HG03520 (cell line): ENCODE data around the gene FGGY.
"Not testable (repeated sequence)": the region's sequence is repeated elsewhere in the genome, so short reads cannot be mapped to it uniquely, and the experiment has no call there.

Experiments
- ATAC-seq: cut with Tn5 transposase; IDR thresholded peaks from one replicate; pipeline ENCODE4 v1.9.1; 2021; ENCODE audit warnings: mild to moderate bottlenecking, moderate library complexity; ENCODE audit not compliant: unreplicated experiment

The FGGY gene

DNA sequence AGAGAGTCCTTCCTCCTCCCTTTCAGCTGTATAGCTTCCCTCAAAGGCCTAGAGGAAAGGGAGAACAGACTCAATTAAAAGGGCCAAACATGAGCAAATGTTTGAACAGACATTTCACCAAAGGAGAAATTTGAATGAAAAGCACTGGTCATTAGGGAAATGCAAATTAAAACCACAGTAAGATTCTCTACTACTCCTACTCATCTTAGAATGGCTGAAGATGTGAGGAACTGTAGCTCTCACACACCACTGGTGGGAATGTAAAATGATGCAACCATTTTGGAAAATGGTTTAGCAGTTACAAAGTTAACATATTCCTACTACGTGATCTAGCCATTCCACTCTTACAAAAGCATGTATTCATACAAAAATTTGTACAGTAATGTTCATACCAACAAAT, 264.9 kb downstream of the FGGY start:
- no peak for ATAC-seq

DNA sequence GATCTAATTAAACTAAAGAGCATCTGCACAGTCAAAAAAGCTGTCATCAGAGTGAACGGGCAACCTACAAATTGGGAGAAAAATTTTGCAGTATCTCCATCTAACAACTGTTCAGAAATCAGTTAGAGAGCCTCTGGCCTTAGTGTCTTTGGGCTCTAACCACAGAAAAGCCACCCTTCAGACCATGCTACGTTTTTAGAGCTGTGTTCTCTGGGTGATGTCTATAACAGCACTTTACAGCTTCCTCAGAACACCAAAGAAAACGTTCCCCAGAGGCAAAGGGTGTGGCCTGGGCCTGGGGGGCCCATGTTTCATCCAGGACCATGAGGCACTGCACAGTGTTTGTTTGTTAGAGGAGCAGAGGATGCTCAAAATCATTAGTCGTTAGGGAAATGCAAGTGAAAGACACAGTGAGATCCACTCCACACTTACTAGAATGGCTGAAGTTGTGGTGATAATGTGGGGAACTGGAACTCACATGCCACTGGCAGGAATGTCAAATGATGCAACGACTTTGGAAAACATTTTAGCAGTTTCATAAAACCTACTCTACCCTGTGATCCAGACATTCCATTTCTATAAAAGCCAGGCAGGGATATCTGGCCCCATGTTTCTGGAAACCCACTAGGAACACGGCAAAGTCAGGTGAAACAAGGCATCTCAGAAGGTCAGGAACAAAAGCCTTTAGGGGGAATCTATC, 267.4 kb downstream of the FGGY start:
- ATAC-seq: no peak

DNA sequence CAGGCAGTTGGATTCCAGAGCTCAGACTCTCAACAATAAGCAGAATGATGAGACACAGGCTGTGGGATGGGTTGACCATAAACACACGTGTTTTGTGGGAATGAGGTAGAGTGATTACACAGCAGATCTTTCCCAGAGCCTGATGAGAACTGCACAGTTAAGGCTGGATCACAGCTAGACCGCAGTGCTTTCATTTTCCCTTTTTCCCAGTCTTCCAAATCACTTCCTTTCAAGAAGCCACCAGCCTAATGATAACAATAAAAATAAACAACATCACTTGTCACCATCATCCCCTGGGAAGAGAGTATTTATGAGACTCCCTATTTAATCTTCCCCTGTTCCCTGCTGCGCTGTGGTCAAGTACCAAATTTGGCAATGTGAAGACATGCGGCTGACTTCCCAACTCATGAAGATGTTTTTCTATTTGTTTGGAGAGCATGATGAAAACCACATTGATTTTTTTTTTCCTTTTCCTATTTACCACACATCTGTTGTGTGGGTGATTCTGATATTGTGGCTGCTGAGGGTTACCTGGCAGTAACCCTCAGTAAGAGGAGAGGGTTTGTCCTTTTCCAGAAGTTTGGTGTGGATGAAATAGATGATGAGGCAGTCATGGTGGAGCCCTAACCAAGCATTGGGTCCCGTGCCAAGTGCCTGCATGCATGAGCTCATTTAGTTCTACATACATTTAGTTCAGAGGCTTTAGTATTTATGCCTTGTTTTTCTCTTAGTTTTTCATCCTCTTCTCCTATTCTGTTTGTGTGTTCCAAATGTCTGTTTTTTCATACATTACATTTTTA, 268.9 kb downstream of the FGGY start:
- ATAC-seq: no peak

DNA sequence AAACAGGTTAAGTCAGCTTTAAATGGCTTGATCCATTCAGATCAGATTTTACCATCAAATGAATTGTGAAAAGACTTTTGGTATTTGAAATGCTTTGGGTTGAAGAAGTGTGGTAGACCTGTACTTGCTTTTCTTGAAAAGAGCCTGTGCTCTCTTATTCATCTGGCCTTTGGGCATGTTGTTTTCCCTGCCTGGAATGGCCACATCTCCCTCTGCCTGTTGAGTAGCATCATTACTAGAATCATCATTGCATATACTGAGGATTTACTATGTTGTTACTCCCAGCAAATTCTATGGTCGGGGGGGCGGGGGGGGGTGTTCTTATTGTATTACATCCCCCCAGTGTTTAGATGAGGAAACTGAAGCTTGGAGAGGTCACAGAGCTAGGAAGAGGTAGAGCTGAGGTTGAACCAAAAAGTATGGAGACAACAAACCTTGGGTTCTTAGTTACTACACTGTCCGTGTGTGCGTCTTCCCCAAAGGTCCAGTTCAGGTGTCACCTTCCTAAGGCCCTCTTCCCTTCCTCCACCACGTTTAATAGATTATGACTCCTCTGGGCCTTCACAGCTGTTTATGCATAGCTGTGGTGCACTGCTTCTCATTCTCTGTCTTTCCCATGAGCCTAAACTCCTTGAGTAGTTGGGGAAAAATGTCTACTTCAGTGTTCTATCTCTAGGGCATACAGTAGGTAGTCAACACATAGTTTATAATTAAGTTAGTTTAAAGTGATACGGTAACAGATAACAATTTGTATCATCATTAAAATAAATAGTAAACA, 271.5 kb downstream of the FGGY start:
- ATAC-seq: no peak

DNA sequence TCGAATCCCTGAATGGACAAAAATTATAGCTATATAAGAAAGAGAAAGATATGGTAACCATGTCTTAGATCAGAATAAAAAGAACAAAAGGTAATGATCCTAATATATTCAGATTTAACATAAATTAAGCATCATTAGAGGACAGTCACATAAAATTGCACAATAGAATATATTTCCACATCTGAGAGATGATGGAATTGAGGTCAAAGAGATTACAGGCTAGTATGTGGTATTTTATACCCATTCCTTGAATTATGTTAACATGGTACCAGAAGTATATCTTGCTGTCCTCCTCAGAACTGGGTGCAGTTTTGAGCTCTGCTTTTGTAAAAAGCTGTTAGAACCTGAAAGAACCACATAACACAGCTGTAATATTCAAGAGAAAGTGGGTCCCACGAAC, 272.3 kb downstream of the FGGY start:
- no peak for ATAC-seq

DNA sequence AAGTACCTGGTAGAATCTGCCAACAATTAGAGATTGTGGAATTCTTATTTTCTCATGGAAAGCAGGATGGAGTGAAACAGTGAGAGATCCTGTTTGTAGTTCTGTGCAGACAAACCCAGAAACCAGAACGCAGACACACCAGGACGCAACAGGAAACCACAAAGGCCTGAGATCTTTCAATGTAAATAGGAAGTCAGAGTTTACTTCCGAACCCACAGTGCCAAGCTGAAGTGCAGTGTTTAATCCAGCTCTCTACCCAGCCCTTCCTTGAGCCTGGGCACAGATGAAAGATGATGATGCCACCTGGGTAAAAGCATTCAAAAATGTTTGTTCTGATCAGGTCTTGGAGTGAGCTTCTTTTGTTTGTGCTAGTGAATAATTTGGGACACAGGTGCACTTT, 273.6 kb downstream of the FGGY start:
- ATAC-seq: no peak

DNA sequence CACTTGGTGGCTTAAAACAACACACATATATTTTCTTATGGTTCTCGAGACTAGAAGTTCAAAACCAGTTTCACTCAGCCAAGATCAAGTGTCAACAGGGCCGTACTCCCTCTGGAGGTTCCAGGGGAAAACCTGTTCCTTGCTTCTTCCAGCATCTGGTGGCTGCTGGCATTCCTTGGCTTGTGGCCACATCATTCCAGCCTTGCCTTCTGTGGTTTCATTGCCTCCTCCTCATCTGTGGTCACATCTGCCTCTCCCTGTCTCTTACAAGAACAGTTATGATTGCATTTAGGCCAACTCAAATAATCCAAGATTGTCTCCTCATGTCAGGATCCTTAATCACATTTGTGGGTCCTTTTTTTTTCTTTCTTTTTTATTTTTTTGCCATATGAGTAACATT, 277.2 kb downstream of the FGGY start:
- ATAC-seq: no peak

DNA sequence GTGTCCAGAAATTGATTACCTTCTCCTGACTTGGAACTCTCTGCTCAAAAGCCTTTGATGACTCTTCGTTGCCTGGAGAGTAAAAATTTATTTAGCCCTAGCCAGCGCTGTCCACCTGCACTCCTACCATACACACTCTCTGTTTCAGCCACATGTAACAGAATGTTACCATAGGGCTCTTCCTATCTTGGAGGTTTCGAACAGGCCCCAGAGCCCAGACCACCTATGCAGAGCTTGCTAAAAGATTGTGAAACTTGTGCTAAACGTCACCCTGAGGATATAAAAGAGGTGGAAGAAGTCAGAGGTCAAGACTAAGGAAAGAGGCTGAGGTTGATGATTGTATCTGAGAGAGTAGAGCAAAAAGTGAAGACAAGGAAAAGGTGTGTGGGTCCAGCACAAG, 280.9 kb downstream of the FGGY start:
- ATAC-seq: no peak

DNA sequence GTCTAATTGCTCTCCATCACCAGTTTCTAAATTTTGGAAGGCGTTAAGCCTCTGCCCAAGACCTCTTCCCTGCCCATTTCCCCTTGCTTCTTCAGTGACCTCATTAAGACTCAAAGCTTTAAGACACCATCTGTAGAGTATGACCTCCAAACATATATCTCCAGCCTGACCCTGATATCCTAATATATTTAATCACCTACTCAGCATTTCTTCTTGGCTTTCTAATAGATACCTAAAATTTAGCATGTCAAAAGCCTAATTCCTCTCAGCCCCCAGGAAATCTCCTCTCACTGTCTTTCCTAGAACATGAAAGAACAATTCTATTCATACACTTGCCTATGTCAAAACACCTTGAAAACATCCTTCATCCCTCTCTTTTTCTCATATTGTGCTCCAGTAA, 282.3 kb downstream of the FGGY start:
- ATAC-seq: no peak

DNA sequence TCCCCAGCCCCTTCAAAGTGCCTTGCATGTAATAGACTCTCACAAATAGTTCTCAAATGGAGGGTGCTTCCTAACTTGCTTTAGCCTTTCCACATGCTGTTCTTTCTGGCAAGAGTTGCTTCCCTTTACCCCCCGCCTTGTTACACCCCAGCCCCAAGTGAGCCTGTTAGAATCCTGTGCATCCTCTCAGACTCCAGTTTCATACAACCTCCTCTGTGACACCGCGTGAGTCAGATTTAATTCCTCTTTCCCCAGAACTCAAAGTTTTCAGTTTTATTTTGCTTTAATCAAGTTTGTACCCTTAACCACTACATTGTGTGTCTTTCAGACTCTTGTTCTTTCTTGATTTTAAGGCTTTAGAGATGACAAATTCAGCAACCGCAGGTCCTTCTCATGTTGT, 283.4 kb downstream of the FGGY start:
- ATAC-seq: no peak

DNA sequence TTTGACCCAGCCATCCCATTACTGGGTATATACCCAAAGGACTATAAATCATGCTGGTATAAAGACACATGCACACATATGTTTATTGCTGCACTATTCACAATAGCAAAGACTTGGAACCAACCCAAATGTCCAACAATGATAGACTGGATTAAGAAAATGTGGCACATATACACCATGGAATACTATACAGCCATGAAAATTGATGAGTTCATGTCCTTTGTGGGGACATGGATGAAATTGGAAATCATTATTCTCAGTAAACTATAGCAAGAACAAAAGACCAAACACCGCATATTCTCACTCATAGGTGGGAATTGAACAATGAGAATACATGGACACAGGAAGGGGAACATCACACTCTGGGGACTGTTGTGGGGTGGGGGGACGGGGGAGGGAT, 295.5 kb downstream of the FGGY start:
- not testable (repeated sequence) for ATAC-seq

DNA sequence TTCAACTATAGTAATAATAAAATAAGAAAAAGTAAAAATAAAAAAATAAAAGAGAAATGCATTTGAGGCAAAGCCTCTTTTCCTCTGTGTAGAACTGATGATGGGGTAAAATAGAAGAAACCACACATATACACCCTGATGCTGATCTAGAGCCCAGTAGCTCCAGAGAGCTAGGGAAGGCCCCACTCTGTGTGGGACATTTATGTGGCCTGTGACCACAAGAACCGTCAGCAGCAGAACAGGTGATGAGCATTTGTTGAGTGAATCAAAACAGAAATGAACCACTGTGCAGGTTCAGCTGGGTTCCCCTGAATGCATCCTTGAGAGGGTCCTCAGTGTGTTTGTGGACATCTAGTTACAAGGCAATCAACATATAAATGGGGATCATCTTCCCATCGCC, 296.0 kb downstream of the FGGY start:
- ATAC-seq: no peak

DNA sequence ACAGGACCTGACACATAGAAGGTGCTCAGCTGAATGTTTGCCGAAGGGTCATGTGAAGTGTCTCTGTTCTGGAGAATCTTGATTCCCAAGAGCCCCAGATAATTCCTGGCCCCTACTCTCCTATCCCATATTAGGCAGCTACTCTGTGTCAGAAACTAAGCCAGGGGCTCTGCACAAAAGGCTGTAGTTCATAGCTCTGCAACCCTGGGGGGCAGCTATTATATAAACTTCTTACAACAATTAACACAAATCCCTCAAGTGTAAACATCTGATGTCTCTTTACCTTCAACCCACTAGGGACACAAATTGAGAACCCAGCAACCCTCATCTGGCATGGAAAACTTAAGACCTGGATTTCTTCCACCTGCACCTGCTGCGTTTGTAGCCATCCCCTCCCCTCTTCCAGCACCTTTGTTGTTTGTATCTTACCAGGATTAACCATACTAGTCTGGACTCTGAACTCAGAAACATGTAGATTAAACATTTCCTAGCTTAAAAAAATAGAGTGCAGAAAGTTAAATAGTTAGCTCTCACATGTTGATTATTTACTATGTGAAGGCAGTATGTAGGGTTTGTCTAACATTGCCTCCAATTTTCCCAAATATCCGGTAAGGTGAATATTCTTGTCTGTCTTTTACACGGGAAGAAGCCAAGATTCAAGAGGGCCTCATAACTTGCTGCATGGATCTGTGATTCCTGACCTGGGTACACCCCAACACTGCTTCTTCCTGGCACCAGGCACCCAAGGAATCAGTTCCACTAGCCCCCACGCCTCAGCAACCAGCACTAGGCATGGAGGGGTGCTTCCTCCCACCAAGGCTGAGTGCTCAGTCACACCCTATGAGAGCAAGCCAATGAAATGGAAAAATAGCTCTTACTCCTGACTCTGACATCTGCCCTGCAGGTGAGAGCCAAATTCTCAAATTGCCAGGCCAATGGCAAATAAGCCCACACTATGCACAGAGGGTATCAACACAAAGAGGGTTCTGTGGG, 297.2 kb downstream of the FGGY start:
- no peak for ATAC-seq

DNA sequence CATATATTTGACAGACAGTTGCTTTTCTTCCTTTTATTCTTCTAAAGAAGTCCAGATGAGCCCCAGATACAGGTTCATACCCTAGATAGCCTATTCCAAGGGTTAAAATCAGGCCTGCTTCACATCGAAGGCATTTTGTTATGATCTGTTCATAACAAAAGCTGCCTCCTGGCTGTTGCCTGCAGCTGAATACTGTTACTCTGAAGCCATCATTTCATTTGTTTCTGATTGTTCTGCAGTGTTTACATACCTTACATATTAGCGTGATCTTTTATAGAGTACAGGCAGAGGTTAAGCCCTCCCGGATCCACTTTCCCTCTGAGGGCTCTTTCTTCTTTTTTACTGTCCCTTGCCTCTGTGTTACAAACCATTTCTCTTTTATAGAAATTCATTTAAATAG, 298.9 kb downstream of the FGGY start:
- no peak for ATAC-seq

DNA sequence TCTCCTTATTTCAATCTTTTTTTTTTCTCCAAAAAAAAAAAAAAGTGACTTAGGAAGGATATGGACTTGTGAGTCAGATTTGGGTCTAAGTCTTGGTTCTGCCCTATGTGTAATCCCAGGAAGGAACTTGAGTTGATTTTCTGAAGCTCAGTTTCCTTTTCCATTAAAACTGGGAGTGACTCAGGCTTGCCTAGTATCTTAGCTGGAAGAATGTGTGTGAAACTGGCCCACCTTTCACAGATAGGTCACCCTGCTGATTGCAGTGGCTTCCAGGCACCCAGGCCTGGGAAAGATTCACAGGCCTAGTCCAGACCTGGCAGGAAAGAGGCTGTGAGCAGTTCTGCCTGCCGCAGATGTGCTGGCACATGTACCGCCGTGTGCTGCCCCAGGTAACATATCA, 299.5 kb downstream of the FGGY start:
- ATAC-seq: no peak

DNA sequence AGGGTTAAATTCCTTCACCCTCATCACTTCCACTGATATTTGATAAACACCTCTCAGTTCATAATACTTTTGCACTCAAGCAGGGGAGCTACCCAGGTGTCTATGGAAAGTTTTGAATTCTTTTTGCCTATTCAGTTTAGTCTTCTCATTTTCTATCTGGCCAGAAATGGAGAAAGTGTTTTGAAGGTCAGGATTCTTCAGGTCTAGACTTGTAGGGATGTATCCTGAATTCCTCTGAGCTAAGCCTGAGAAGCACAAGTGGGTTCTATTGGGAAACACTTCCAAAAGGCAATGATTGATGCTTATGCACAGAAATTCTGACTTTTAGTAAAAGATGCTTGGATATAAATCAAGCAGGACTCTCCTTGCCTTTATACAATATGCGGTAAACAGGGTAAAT, 300.1 kb downstream of the FGGY start:
- no peak for ATAC-seq

DNA sequence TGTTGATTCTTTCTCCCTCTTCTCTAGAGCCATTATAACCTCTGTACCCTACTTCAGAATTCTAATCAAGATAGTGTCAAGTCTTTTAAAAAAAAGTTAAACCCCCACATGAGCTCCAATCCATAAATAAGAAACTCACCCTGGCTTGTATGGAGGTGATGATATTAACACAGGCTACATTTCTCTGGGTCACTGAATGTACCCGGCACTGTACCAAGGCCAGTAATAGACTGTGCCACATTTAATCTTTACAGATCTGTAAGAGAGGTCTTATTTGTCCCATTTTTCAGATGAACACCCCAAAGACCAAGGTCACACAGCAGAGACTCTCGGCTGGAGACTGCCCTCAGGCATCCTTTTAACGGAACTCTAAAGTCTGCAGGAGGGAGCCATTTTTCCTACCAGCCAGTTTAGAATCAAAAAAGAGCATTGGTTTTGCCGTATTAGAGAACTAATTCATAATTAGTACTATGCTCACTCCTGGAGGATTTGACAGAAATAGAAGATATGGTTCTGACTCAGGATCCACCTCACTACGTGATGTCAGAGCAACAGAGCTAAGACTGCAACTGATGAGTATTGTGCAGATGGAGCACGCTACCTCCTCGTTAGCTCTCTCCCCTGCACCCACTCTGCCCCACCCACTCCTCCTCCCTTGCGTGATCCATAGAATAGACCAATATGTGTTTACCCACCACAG, 300.7 kb downstream of the FGGY start:
- no peak for ATAC-seq

DNA sequence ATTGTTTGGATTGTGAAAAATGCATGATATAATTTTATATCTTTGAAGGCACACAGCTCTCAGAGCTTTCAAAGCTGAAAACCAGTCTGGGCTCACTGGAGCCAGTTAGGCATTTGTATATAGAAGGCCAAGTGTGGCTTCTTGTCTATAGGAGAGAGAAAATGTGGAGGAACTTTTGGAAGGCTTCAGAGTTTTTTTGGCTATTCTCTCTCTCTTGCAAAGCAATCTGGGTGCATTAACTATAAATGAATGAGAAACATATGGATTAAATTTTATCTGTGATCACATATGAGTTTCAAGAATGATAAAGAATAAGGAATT, 301.2 kb downstream of the FGGY start:
- ATAC-seq: no peak

DNA sequence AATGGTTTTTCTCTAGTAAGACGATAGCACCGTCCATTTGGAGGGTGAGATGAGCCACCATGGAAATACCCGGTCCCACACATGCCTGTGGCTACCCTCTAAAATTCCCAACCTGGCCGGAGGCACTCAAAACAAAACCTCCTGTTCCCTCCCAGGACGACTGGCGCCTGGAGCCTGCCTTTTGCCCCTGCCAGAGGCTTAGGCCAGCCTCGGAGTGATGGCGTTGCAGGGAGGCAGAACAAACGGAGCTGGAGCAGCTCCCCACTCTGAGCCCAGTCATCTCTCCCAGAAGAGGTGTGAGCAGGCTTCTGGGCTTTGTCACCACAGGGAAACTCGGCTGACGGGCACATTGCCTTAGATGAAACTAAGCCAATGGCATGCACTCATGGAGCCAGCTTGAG, 304.1 kb downstream of the FGGY start:
- no peak for ATAC-seq

DNA sequence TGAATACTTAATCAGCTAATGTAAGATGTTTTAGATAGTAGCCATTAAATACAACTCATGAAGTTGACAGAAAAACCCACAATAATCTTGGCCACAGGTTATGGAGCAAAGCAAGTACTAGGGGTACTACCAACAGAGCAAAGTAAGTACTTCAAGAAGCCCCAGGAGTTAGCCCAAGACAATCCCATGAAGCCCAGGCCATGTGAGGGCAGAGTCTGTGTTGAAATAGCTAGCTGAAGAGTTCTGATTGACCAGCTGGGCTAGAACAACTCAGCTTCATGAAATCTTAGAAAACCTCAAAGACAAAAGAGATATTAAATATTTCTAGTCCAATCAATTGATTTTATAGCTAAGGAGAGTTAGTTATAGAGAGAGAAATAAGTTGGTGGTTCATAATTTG, 304.9 kb downstream of the FGGY start:
- no peak for ATAC-seq
